CD4-positive, alpha-beta T cell treated with Interleukin-6 at 100 ng/mL for 8 hours (primary cell): Measurements from ENCODE around the gene DNAJC3.
"Not testable (repeated sequence)": the region's sequence is repeated elsewhere in the genome, so short reads cannot be mapped to it uniquely, and the experiment has no call there.

Experiments
- DNase-seq: peaks from one replicate; pipeline ENCODE4 v3.0.0-alpha.2; 2020; ENCODE audit warnings: mixed read lengths, low spot score

The DNAJC3 gene

GRCh38 chr13:95676105-95676761, 706 bp upstream of the DNAJC3 start:
- DNase-seq = peak; percentile 21

- no peak for DNase-seq
Measured at GRCh38 chr13:95677564-95678266, 776 bp downstream of the DNAJC3 start.

GRCh38 chr13:95678967-95679366, 2.0 kb downstream of the DNAJC3 start:
- no peak for DNase-seq

GRCh38 chr13:95679722-95680121, 2.8 kb downstream of the DNAJC3 start:
- DNase-seq = no peak

GRCh38 chr13:95684418-95684817, 7.5 kb downstream of the DNAJC3 start:
- DNase-seq = no peak

GRCh38 chr13:95684960-95685359, 8.0 kb downstream of the DNAJC3 start:
- not testable (repeated sequence) for DNase-seq

GRCh38 chr13:95689582-95689926, 12.6 kb downstream of the DNAJC3 start:
- DNase-seq = no peak

- DNase-seq = not testable (repeated sequence)
Measured at GRCh38 chr13:95690986-95691385, 14.0 kb downstream of the DNAJC3 start.

- no peak for DNase-seq
Measured at GRCh38 chr13:95697052-95697680, 20.2 kb downstream of the DNAJC3 start.

GRCh38 chr13:95698047-95698749, 21.3 kb downstream of the DNAJC3 start:
- DNase-seq = no peak

GRCh38 chr13:95703576-95703975, 26.6 kb downstream of the DNAJC3 start:
- DNase-seq = no peak

GRCh38 chr13:95704510-95704909, 27.6 kb downstream of the DNAJC3 start:
- DNase-seq = no peak

- no peak for DNase-seq
Measured at GRCh38 chr13:95706356-95706755, 29.4 kb downstream of the DNAJC3 start.

GRCh38 chr13:95707035-95707434, 30.1 kb downstream of the DNAJC3 start:
- peak; percentile 12 for DNase-seq

GRCh38 chr13:95707442-95708390, 30.8 kb downstream of the DNAJC3 start:
- DNase-seq = no peak

GRCh38 chr13:95708391-95708774, 31.4 kb downstream of the DNAJC3 start:
- no peak for DNase-seq

- DNase-seq = no peak
Measured at GRCh38 chr13:95708811-95709500, 32.0 kb downstream of the DNAJC3 start.

- no peak for DNase-seq
Measured at GRCh38 chr13:95710313-95710712, 33.4 kb downstream of the DNAJC3 start.

- DNase-seq = not testable (repeated sequence)
Measured at GRCh38 chr13:95712846-95713245, 35.9 kb downstream of the DNAJC3 start.

- no peak for DNase-seq
Measured at GRCh38 chr13:95713651-95714050, 36.7 kb downstream of the DNAJC3 start.
